Endothelial cell of umbilical vein (primary cell): ENCODE measurements around the gene TAP2.

ENCODE experiments used
- EZH2 ChIP-seq: IDR thresholded peaks from 2 replicates; pipeline ENCODE4 v1.6.1; 2012; ENCODE audit warnings: borderline replicate concordance, low read depth, mild to moderate bottlenecking, moderate library complexity, low read length, inconsistent platforms; ENCODE audit not compliant: severe bottlenecking
- FOS ChIP-seq: IDR thresholded peaks from 2 replicates; pipeline ENCODE4 v1.6.1; 2011; ENCODE audit warnings: mild to moderate bottlenecking, low read length, moderate library complexity, borderline replicate concordance; ENCODE audit not compliant: insufficient read depth
- JUN ChIP-seq: IDR thresholded peaks from 2 replicates; pipeline ENCODE4 v1.6.1; 2011; ENCODE audit warnings: borderline replicate concordance, low read depth; ENCODE audit not compliant: insufficient read length, insufficient read depth
- POLR2A ChIP-seq: IDR thresholded peaks from 2 replicates; pipeline ENCODE4 v1.6.1; 2012; ENCODE audit warnings: low read depth, mild to moderate bottlenecking, control low read depth, low read length
- POLR2AphosphoS5 ChIP-seq: IDR thresholded peaks from 2 replicates; pipeline ENCODE4 v1.6.1; 2012; ENCODE audit warnings: low read depth, mild to moderate bottlenecking, control low read depth, low read length, moderate library complexity; ENCODE audit not compliant: insufficient read depth
- TF ChIP-seq, protein P1 (sequence below), 2 donors: IDR thresholded peaks; 1 replicate in 1 of 2; 2 replicates in 1 of 2; pipeline ENCODE4 v1.5.1; 2011; ENCODE audit warnings: low read length in 2 of 2, mild to moderate bottlenecking in 2 of 2, moderate library complexity in 2 of 2, control low read depth in 1 of 2, inconsistent platforms in 1 of 2, low read depth in 1 of 2; ENCODE audit not compliant: insufficient read depth in 1 of 2; ENCODE audit errors: extremely low read depth in 1 of 2

- TF ChIP-seq FOS (no peak), POLR2A (no peak), POLR2AphosphoS5 (no peak), JUN (no peak), EZH2 (no peak)
- TF ChIP-seq, protein P1, sequence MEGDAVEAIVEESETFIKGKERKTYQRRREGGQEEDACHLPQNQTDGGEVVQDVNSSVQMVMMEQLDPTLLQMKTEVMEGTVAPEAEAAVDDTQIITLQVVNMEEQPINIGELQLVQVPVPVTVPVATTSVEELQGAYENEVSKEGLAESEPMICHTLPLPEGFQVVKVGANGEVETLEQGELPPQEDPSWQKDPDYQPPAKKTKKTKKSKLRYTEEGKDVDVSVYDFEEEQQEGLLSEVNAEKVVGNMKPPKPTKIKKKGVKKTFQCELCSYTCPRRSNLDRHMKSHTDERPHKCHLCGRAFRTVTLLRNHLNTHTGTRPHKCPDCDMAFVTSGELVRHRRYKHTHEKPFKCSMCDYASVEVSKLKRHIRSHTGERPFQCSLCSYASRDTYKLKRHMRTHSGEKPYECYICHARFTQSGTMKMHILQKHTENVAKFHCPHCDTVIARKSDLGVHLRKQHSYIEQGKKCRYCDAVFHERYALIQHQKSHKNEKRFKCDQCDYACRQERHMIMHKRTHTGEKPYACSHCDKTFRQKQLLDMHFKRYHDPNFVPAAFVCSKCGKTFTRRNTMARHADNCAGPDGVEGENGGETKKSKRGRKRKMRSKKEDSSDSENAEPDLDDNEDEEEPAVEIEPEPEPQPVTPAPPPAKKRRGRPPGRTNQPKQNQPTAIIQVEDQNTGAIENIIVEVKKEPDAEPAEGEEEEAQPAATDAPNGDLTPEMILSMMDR (IDR thresholded peaks at IDR 0.05; ENCODE audit: extremely low read depth in 1 of 2, insufficient read depth in 1 of 2, low read depth in 1 of 2, low read length in 2 of 2) = no peak
These were observed 19.7 kb upstream of the TAP2 start for GRCh38 chr6:32858194-32858593.
